AG04449 (cell line): Measurements from ENCODE around the gene IL11.

Source experiments
- CTCF ChIA-PET: fragments of 350-600 bp; formaldehyde crosslinking; extraction: SDS; loops from one replicate; lab custom pipeline; 2021; ENCODE audit warnings: antibody characterized with exemption; lab: Yijun Ruan, JAX
- POLR2A ChIA-PET: fragments of 400-600, 350-600 bp; formaldehyde crosslinking; extraction: SDS; loops from one replicate; lab custom pipeline; 2020; ENCODE audit warnings: antibody characterized with exemption, inconsistent platforms; lab: Yijun Ruan, JAX
- DNase-seq: peaks from one replicate; pipeline ENCODE4 v3.0.0-alpha.2; 2010; ENCODE audit warnings: low read depth, low spot score
- H3K4me3 ChIP-seq: 2 replicates; pipeline ENCODE4 v1.5.1; 2011; ENCODE audit warnings: low read depth, mild to moderate bottlenecking, control low read depth, low read length
- CTCF ChIP-seq: IDR thresholded peaks from one replicate; pipeline ENCODE4 v1.5.1; 2011; ENCODE audit warnings: mild to moderate bottlenecking, moderate library complexity, low read length, control low read depth, inconsistent platforms; ENCODE audit not compliant: insufficient read depth; ENCODE audit errors: missing control alignments

The IL11 gene

GRCh38 chr19:55346725-55347441 lies 23.4 kb downstream of the IL11 start:
- ChIA-PET CTCF (no interaction called here), POLR2A (interaction anchor here (3.3 kb wide), 1 partner anchor 7 kb away, joined by 14 read pairs; the partner anchor contains the start of gene KMT5C)
- no peak for DNase-seq

DNA sequence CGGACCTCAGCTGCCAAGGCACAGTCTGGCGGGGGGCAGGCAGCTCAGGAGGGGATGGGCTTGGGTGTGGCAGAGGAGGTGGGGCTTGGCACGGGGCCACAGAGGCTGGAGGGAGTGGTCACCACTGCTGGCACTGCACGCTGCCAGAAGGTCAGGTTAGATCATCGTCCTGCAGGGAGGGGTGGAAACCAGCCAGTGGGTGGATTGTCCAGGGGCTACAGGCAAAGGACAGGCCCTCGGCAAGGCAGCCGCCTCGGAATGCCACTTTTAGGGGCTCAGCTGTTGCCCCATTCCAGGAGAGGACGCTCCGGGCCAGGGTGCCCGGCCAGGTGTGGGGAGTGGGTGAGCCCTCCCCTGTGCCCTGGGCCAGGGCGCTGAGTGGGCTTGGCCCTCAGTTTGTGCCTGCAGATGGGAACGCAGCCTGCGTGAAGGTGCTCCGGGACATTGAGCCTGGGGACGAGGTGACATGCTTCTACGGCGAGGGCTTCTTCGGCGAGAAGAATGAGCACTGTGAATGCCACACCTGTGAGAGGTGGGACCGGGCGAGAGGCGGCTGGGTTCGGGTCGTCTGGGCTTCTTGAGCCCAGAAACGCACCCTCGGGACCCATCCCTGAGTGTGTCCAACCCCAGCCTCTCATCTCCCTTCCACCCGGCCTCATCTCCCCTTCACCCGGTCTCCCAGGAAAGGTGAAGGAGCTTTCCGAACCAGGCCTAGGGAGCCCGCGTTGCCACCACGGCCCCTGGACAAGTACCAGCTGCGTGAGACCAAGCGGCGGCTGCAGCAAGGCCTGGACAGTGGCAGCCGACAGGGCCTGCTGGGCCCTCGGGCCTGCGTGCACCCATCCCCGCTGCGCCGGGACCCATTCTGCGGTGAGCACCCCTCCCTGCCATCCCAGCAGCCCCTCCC lies 24.2 kb downstream of the IL11 start:
- no peak for TF ChIP-seq CTCF
- H3K4me3 ChIP-seq: no peak overlapping the region
- CTCF ChIA-PET: interaction anchor here (1.4 kb wide), 1 partner anchor 29 kb away, joined by 3 read pairs; no protein-coding TSS in a partner anchor
- POLR2A ChIA-PET: no interaction called here
- DNase-seq: no peak

More at GRCh38 chr19:55346725-55347441, 23.4 kb downstream of the IL11 start:
- no peak for TF ChIP-seq CTCF
- no peak overlapping the region for H3K4me3 ChIP-seq

GRCh38 chr19:55345101-55345817 lies 25.0 kb downstream of the IL11 start:
- no peak overlapping the region for H3K4me3 ChIP-seq
- ChIA-PET POLR2A (interaction anchor here (0.8 kb wide), 1 partner anchor 9 kb away, joined by 3 read pairs; no protein-coding TSS in a partner anchor), CTCF (interaction anchor here (1.4 kb wide), 1 partner anchor 30 kb away, joined by 3 read pairs; no protein-coding TSS in a partner anchor)
- DNase-seq: no peak
- no peak for TF ChIP-seq CTCF

DNA sequence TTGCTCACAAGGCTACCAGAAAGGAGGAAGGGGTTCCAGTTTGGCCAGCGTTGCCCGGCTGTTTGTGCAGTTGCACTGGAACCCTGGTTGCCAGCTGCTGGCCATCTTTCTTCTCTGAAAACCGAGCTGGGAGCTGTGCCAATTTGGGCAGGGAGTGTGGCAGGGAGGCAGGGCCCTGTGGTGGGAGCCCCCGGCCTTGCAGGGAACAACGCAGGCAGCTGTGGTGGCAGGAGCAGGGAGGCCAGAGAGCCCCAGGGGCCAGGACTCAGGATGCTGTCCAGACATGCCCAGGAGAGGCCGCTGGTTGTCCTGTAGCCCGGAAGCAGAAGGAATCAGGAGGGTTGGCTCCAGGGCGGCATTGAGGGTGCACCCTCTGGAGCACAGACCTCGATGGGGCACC lies 25.8 kb downstream of the IL11 start:
- TF ChIP-seq CTCF: no peak
- ChIA-PET POLR2A (interaction anchor here (0.8 kb wide), 1 partner anchor 9 kb away, joined by 3 read pairs; no protein-coding TSS in a partner anchor), CTCF (no interaction called here)
- H3K4me3 ChIP-seq: no peak overlapping the region
- DNase-seq: no peak

- TF ChIP-seq CTCF: no peak
- ChIA-PET POLR2A (no interaction called here), CTCF (no interaction called here)
- DNase-seq: no peak
- peak overlapping the region; percentile 74; the same call in 1 of the 2 replicates for H3K4me3 ChIP-seq
Observed at GRCh38 chr19:55341595-55342531, 28.4 kb downstream of the IL11 start.
